Heart left ventricle (tissue), 16 donors: ENCODE measurements around the gene SLC43A3. TPM values are rescaled to one million over a fixed set of nuclear protein-coding genes. Genes with fewer than 3 reads are reported as not detected.
A peak's percentile ranks its signal among the peaks of the same experiment; 100 is the strongest.

Experiments used
- ATAC-seq, 4 donors: fragments of 200-7000 bp; cut with Tn5 transposase; one replicate each; pipeline ENCODE4 v1.9.1; 2020 to 2022; ENCODE audit warnings: moderate library complexity in 4 of 4, mild to moderate bottlenecking in 3 of 4, moderate number of reproducible peaks in 1 of 4
- DNase-seq, 5 donors: peaks; one replicate each; pipeline ENCODE4 v3.0.0-alpha.2; 2020
- H3K27ac ChIP-seq, 12 donors: fragments of 200-600 bp; sonication (generic) in 4 of 12; one replicate each; pipeline versions ENCODE4 v1.5.0 to v1.8.0; 2016 to 2022; ENCODE audit warnings: mild to moderate bottlenecking in 2 of 12
- H3K27me3 ChIP-seq, 9 donors: fragments of 200-600 bp; sonication (generic) in 2 of 9; one replicate each; pipeline versions ENCODE4 v1.5.1 to v1.8.0; 2016 to 2022; ENCODE audit warnings: mild to moderate bottlenecking in 3 of 9
- H3K36me3 ChIP-seq, 9 donors: fragments of 200-600 bp; sonication (generic) in 2 of 9; one replicate each; pipeline versions ENCODE4 v1.5.0 to v1.8.0; 2018 to 2022; ENCODE audit warnings: mild to moderate bottlenecking in 2 of 9
- H3K4me1 ChIP-seq, 12 donors: fragments of 200-600 bp; sonication (generic) in 4 of 12; one replicate each; pipeline versions ENCODE4 v1.5.0 to v1.8.0; 2016 to 2022; ENCODE audit warnings: mild to moderate bottlenecking in 3 of 12
- H3K4me3 ChIP-seq, 12 donors: fragments of 200-600 bp; sonication (generic) in 4 of 12; one replicate each; pipeline versions ENCODE4 v1.5.0 to v1.8.0; 2017 to 2022; ENCODE audit warnings: mild to moderate bottlenecking in 9 of 12, moderate library complexity in 4 of 12
- H3K9me3 ChIP-seq, 12 donors: fragments of 200-600 bp; sonication (generic) in 4 of 12; one replicate each; pipeline versions ENCODE4 v1.5.0 to v1.8.0; 2016 to 2022; ENCODE audit warnings: mild to moderate bottlenecking in 1 of 12
- POLR2A ChIP-seq, 2 donors: fragments of 450-650 bp; IDR thresholded peaks; one replicate each; pipeline ENCODE4 v1.6.1; 2017; ENCODE audit warnings: antibody characterized with exemption in 2 of 2, mild to moderate bottlenecking in 2 of 2, moderate library complexity in 2 of 2
- WGBS, 4 donors: extraction: QIAGEN DNeasy Blood & Tissue Kit in 2 of 4; methylation state at CpG; one replicate each; pipeline versions ENCODE4 v1.1.5 to v1.1.7; 2013 to 2018; 5-methylcytosine and 5-hydroxymethylcytosine counted together
- intact Hi-C, 10 donors: fragments of 100-400 bp; cut with DNase I; formaldehyde crosslinking; loops; one replicate each; pipeline versions ENCODE4 v1.11.1 to v1.14.2; 2022
- long read RNA-seq, 3 donors: library from polyadenylated mRNA; unstranded; transcript quantifications; one replicate each; pipeline ENCODE4 v2.0.0, GENCODE V29; 2020 to 2021
- polyA plus RNA-seq, 2 donors: library from polyadenylated mRNA; stranded (reverse); fragments of 200-250 nt; gene quantifications; one replicate each; pipeline ENCODE4 v1.2.3, GENCODE V29; 2013
- total RNA-seq, 9 donors: library from RNA; depleted of rRNA in 2 of 9; stranded (reverse); fragments of >200 nt in 2 of 9; fragmentation: NEBNext Ultra II Directional in 3 of 9; extraction: Animal tissue kit (Norgen Biotek cat#: 25700) in 3 of 9; gene quantifications; one replicate each; pipeline versions ENCODE4 v1.1.0 to v1.2.4, GENCODE V29; 2016 to 2023
- TF ChIP-seq, protein P1 (sequence below), 12 donors: fragments of 200-600 bp; sonication (generic) in 4 of 12; IDR thresholded peaks; one replicate each; pipeline versions ENCODE4 v1.5.0 to v1.8.0; 2018 to 2022; ENCODE audit warnings: antibody characterized with exemption in 12 of 12, mild to moderate bottlenecking in 5 of 12
- donor health status: ischemic (EF 13 %, LVEDD 7.1; RV severe dilation, severe dysfunction).
- donor health status: healthy with polysubstance abuse.
- donor health status: DM: no; HTN: yes; CAD: no.
- donor health status: DM: no; HTN: no; CAD: no.
- donor health status: ischemic (EF 25% LVEDD 6.9; RV normal size, moderate dysfunction).
- donor health status: ischemic (EF 25% LVEDD 5.7; RV mildly dilated, moderate dysfunction).
- donor health status: healthy.
- donor health status: DM: yes; HTN: yes; CAD: no.
- donor health status: ischemic (EF 35%, LVEDD 5.7; RV mildly dilated, moderate dysfunction).
- donor health status: nonischemic (EF 11% LVEDD 7.7; RV severe dilation, severe dysfunction).
- donor health status: DM: yes; HTN: yes; CAD: no.
- donor health status: PGD.
- donor health status: ischemic (EF 29% LVEDD 5.4; RV normal size, mild dysfunction).
- donor health status: nonischemic (EF 23%, LVEDD 6.1; RV moderate dilation, normal function).

Gene SLC43A3
- 10 to 100 TPM; 13.5 to 56.9 (median 24.7) TPM for total RNA-seq
- polyA plus RNA-seq: 10 to 100 TPM; 14.6 to 17.9 TPM
- long read RNA-seq, donor 1, transcript SLC43A3-203 (14 exons, 2,617 nt): major isoform, 7 of 15 reads
- long read RNA-seq, donor 1, partial matches to known transcripts: 3 of 15 reads
- long read RNA-seq, donor 1, other reads (novel, unspliced or antisense): 3 of 15 reads
- long read RNA-seq, donor 2, transcript SLC43A3-214 (13 exons, 2,207 nt): minor isoform, 7 of 107 reads
- long read RNA-seq, donor 2, transcript SLC43A3-203 (14 exons, 2,617 nt): major isoform, 41 of 107 reads
- long read RNA-seq, donor 2, partial matches to known transcripts: 24 of 107 reads
- long read RNA-seq, donor 2, other reads (novel, unspliced or antisense): 34 of 107 reads
- long read RNA-seq, donor 3, partial matches to known transcripts: 3 of 14 reads
- long read RNA-seq, donor 3, other reads (novel, unspliced or antisense): 5 of 14 reads

DNA sequence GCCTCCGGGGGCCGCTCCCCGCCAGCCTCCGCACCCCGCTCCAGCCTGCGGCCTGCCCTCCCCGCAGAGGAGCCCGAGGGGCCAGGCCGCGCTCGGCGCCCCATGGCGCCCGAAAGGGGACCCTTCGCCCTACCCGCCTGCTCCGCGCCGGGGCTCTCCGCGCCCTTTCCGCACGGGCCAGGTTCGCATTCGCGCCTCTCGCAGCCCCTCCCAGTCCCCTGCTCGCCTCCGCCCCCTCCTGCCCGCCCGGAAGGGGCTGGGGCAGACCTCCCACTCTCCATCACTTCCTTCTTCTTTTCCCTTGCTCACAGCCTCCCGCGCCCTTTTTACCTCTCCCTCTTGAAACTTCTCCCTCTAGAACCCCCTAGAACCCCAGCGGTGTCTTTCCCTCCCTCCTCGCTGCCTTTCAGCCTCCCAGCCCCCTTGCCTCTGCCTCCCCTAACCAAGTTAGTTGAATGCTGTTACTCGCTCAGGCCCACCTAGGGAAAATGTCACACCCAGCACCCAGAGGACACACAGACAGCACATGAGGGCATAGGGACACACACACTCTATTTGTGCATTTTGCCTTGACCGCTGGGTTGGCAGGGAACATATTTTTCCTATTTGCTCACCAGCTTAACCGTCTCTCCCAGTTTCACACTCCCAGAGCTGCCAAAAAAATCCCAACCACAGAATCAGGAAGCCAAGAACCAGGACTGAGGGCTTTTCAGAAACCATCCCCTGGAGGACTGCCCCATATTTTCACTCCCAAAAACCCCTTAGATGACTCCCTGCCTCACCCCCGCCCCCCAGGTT lies at the start of gene SLC43A3:
TSS of gene SLC43A3 (minus strand) at position 193 of the 798 bp plus-strand sequence. CDS start 949 bp downstream, outside the sequence.
- 5 to 15% (median 6%) methylated on average over 28 to 39 of the region's 39 CpGs for WGBS, 4 donors
- intact Hi-C loops: loop anchor here in 2 of 10 donors (5.0 kb wide), 1 partner anchor 80 kb away; no protein-coding TSS in a partner anchor
- H3K27me3 ChIP-seq: no peaks in the 10 kb centered on the region
- DNase-seq (peak; percentile 78 to 85 (median 81)), ATAC-seq (peak; percentile 63 to 72 (median 68))
- H3K9me3 ChIP-seq: no peaks in the 10 kb centered on the region
- TF ChIP-seq, protein P1, sequence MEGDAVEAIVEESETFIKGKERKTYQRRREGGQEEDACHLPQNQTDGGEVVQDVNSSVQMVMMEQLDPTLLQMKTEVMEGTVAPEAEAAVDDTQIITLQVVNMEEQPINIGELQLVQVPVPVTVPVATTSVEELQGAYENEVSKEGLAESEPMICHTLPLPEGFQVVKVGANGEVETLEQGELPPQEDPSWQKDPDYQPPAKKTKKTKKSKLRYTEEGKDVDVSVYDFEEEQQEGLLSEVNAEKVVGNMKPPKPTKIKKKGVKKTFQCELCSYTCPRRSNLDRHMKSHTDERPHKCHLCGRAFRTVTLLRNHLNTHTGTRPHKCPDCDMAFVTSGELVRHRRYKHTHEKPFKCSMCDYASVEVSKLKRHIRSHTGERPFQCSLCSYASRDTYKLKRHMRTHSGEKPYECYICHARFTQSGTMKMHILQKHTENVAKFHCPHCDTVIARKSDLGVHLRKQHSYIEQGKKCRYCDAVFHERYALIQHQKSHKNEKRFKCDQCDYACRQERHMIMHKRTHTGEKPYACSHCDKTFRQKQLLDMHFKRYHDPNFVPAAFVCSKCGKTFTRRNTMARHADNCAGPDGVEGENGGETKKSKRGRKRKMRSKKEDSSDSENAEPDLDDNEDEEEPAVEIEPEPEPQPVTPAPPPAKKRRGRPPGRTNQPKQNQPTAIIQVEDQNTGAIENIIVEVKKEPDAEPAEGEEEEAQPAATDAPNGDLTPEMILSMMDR (IDR thresholded peaks at IDR 0.05): peak in 2 of 12 donors; percentile 4 to 21
- peak in 1 of 2 donors; percentile 28 for TF ChIP-seq POLR2A (IDR thresholded peaks at IDR 0.05)
- H3K36me3 ChIP-seq: peaks cover 0 to 22% (median 9%) of the 10 kb centered on the region in 9 donors
- H3K4me3 ChIP-seq: peak within 1 kb of the TSS; percentile 30 to 79 (median 59)
- peak within 1 kb of the TSS; percentile 88 to 98 (median 92) for H3K27ac ChIP-seq
- H3K4me1 ChIP-seq: peaks cover 6 to 82% (median 54%) of the 10 kb centered on the region in 12 donors

DNA sequence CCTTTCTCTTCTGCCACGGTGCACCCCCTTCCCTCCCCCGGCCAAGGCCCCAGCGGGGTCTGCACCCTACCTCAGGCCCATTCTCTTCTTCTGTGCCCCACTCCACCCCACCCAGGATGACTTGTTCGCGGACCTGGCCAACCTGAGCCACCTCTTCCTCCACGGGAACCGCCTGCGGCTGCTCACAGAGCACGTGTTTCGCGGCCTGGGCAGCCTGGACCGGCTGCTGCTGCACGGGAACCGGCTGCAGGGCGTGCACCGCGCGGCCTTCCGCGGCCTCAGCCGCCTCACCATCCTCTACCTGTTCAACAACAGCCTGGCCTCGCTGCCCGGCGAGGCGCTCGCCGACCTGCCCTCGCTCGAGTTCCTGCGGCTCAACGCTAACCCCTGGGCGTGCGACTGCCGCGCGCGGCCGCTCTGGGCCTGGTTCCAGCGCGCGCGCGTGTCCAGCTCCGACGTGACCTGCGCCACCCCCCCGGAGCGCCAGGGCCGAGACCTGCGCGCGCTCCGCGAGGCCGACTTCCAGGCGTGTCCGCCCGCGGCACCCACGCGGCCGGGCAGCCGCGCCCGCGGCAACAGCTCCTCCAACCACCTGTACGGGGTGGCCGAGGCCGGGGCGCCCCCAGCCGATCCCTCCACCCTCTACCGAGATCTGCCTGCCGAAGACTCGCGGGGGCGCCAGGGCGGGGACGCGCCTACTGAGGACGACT lies 49.3 kb upstream of the SLC43A3 start:
- TF ChIP-seq POLR2A (IDR thresholded peaks at IDR 0.05): no peak
- TF ChIP-seq, protein P1 (IDR thresholded peaks at IDR 0.05): no peak
- Histone ChIP-seq H3K9me3 (no peaks in the 10 kb centered on the region), H3K36me3 (no peaks in the 10 kb centered on the region), H3K27me3 (peaks cover 0 to 14% (median 0%) of the 10 kb centered on the region in 9 donors), H3K4me1 (peaks cover 3 to 31% (median 15%) of the 10 kb centered on the region in 12 donors), H3K4me3 (peak overlapping the region; percentile 23 to 65 (median 54)), H3K27ac (peak overlapping the region in 4 of 12 donors; percentile 42 to 54 (median 46))
- ATAC-seq (peak in 3 of 4 donors; percentile 50 to 76 (median 73)), DNase-seq (peak in 4 of 5 donors; percentile 48 to 78 (median 69))
- 7 to 18% (median 8%) methylated on average over 15 to 80 of the region's 80 CpGs for WGBS, 4 donors
- intact Hi-C loops: loop anchor here in 3 of 10 donors (2.0 to 5.0 kb wide), 2 partner anchors 15 to 129 kb away; partner anchors contain the start of gene RTN4RL2 (in 1 of the 3)

DNA sequence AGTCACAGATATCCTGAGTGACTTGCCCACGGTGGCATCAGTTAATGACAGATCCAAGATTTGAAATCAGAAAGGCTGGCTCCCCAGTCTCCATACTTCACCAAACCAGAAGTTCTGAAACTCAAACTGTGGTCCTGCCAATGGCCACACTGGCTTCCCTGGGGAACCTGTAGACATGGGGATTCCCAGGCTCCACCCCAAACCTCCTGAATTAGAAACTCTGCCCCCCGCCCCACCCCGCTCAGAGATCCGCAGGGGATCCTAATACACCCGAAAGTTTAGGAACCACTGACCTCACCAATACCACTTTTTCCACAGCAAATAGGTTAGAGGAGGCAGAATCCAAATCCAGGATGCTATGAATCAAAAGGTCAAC lies 48.7 kb upstream of the SLC43A3 start:
- TF ChIP-seq, protein P1 (IDR thresholded peaks at IDR 0.05): no peak
- TF ChIP-seq POLR2A (IDR thresholded peaks at IDR 0.05): no peak
- Histone ChIP-seq H3K9me3 (no peaks in the 10 kb centered on the region), H3K4me3 (peak overlapping the region in 9 of 12 donors; percentile 35 to 65 (median 54)), H3K4me1 (peaks cover 3 to 31% (median 15%) of the 10 kb centered on the region in 12 donors), H3K36me3 (no peaks in the 10 kb centered on the region), H3K27ac (no peak overlapping the region), H3K27me3 (peaks cover 0 to 14% (median 0%) of the 10 kb centered on the region in 9 donors)
- no peak for ATAC-seq
- DNase-seq: no peak
- intact Hi-C loops: loop anchor here in 3 of 10 donors (2.0 to 5.0 kb wide), 2 partner anchors 15 to 128 kb away; partner anchors contain the start of gene RTN4RL2 (in 1 of the 3)
- WGBS, 4 donors: 60 to 67% (median 63%) methylated on average over 5 of the region's 5 CpGs
